HG03432 (cell line): Measurements from ENCODE around the gene PRSS22.

Source experiments
- ATAC-seq: cut with Tn5 transposase; IDR thresholded peaks from one replicate; pipeline ENCODE4 v1.9.1; 2021; ENCODE audit warnings: mild to moderate bottlenecking, moderate library complexity; ENCODE audit not compliant: unreplicated experiment

PRSS22 gene

DNA sequence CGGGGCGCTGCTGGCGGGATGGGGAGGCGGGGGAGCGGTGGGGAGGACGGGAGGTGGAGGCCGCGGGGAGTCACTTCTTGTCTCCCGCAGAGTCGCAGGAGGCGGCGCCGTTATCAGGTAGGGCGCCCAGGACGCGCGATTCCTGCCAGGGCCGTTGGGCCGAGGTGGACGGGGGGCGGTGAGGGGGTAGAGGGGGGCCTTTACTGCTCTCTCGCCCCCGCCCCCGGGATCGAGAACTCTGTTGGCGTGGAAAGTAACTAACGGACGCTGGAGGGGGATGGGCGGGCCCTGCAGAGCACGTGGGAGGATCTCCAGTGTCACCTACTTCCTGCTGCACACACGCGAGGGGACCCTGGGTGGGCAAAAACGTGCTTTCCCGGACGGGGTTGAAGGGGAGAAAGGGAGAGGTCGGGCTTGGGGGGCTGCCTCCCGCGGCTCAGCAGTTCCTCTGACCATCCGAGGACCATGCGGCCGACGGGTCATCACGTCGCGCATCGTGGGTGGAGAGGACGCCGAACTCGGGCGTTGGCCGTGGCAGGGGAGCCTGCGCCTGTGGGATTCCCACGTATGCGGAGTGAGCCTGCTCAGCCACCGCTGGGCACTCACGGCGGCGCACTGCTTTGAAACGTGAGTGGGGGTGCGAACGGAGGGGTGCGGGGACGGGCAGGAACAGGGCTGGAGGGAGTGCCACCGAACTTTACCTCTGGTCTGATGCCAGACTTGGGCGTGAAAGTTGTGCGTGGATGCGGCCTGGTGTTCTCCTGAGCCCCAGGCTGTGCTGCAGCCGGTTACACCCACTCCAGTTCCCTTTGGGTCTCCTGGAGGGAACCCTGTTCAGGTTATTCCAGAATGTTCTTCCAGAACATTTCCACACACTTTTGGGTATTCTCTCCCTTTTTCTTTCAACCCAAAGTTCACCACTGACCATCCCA is 40.4 kb downstream of the PRSS22 start:
- ATAC-seq = no peak

DNA sequence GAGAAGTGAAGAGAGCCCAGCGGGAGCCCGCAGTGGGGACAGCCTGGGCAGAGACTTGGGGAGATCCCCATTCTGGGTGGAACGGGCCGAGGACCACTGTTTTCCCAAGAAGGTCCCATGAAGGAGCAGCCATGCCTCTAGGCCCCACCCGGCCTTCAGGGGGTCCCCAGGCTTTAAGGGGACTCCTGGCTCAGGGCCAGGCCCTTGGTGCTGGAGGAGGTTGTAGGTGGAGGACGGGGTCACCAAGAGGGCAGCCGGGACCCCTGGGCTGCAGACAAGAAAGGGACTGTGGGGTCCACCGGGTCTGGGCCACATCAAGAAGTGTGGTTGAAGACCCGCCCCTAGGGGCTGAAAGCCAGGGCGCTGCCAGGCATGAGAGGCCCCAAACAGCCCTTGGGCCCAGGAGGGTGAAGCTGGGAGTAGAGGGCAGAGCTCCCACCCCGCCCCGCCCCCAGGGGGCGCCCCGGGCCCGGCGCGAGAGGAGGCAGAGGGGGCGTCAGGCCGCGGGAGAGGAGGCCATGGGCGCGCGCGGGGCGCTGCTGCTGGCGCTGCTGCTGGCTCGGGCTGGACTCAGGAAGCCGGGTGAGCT is 41.1 kb downstream of the PRSS22 start, which contains the start of gene PRSS21:
TSS of gene PRSS21 (plus strand) at position 487 of the 589 bp plus-strand sequence. CDS start at position 519, 32 bp downstream.
- no peak for ATAC-seq

DNA sequence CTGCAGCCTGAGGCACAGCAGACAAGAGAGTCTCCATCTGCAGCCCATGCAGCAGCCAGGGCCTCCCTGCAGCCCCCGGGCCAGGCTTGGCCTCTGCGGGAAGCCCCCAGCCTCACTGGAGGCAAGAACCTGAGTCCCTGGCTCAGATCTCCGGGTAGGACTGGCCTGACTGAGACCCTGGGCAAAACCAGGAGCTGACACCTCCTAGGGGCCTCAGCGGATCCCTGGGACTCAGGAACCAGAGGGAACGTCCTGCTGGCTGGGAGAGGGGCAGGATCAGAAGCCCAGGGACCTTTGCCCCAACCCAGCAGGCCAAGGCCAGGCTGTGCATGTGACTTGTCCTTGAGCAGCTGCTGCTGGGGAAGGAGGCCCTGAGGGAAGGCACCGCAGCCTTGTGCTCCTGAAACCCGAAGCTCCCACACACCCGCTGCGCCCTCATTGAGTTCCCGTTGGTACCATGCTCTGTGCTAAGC is 42.6 kb downstream of the PRSS22 start:
- no peak for ATAC-seq

DNA sequence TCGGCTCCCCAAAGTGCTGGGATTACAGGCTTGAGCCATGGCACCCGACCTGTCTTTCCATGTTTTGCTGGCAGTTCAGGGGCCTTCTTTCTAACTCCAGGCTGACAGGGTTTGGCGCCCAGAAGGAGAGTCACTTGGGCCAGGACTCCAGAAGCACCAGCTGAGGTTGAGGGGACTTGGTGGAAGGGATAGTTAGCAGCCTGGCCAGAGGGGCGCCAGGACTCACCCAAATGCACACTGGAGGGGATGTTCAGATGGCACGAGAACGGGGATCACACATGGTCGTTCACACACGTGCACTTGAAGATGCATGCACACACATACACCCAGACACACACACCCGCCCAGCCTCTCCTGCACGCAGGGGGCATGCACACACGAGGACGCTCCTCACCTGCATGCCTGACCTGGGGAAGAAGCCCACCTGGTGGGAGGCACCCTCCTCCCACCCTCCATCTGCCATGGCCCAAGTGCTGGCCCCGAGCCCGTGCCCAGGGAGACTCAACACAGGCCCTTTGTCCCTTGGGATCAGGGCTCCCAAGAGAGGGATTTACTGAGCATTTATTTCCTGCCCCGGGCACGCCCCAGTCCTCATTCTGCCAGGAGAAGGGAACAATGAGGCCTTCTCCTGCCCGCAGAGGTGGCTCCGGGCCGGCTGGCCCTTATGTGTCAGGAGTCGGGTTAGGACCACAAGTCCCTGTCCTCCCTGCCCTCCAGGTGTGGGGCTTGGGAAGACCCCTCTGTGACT is 43.2 kb downstream of the PRSS22 start:
- ATAC-seq = no peak

DNA sequence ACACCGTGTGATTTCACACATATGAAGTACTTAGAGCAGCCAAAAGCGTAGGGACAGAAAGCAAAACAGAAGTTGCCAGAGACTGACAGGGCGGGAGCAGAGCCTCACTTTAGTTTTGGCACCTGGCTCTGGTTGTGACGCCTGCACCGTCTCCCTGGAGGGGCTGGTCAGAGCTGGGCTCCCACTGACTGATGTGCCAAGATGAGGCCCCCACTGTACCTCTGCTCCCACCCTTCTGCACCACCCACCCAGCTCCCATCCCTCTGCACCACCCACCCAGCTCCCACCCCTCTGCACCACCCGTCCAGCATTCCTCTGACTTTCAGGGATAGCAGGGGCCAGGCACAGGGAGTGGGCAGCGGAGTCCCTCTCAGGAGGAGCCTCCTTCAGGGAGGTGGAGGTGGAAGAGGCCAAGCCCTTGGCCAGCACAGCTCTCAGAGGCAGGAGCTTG is 44.2 kb downstream of the PRSS22 start:
- ATAC-seq = no peak

DNA sequence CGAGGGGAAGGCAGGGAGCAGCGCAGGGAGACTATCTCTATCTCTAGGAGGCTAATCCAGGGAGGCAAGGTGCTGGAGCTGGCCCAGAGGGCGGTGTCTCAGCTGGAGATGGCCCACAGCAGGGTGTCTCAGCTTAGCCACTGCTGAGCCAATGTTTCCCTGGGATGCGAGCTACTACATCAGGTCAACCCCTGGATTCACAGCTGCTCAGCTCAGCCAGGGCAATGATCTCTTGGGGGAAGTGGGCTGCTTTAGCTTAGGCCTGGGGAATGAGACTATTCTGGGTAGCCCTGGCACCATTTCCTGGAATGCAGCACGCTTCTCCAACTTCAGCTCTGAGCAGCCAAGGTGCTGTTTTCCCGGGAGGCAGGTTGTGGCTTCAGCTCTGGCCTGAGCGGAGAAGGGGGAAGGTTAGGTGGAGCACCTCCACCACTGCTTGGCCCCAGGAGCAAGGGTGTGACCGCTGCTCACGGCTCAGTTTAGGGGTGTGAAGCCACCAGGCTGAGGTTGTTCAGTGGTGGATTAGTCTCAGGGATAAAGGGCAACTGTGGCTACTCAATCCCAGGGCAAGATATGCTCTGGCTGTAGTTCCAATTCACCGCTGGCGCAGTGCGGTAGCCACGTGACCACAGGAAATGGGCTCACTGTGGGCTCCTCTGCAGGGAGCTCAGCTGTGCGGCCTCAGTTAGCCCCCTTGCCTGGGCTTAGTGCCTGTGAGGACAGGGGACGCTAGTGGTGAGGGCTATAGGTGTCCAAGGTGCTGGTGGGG is 46.1 kb downstream of the PRSS22 start:
- no peak for ATAC-seq

DNA sequence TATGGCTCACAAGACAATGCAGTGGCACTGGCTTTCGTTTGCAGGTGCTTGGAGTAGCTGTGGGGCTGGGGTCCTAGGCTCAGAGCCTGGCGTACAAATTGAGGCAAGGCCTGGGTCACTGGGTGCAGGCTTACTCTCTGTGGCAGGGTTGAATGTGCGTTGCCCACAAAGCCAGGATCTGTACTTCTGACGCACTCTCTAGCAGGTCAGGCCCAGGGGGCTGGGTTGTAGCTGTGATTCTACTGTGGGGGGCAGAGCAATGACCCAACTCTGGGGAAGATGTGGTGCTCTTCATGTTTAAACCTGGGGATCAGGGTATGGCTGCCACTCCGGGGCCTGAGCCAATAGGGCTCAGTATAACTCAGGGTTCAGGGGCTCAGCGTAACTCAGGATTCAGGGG is 47.3 kb downstream of the PRSS22 start:
- no peak for ATAC-seq

DNA sequence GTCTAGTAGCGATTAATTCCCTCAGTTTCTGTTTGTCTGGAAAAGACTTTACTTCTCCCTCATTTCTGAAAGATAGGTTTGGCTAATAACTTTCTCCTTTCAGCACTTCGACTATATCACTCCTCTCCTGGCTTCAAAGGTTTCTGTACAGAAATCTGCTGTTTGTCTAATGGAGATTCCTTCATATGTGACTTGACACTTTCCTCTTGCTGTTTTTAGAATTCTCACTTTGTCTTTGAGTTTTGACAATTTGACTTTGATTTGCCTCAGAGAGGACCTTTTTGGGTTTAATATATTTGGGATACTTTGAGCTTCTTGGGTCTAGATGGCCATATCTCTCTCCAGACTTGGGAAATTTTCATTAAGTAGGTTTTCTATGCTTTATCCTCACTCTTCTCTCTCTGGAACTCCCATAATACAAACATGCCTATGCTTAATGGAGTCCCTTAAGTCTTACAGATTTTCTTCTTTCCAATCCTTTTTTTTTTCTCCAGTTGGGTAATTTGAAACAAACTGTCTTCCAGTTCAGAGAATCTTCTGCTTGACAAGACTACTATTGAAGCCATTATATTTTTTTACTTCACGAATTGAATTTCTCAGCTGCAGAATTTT is 48.7 kb downstream of the PRSS22 start:
- no peak for ATAC-seq

DNA sequence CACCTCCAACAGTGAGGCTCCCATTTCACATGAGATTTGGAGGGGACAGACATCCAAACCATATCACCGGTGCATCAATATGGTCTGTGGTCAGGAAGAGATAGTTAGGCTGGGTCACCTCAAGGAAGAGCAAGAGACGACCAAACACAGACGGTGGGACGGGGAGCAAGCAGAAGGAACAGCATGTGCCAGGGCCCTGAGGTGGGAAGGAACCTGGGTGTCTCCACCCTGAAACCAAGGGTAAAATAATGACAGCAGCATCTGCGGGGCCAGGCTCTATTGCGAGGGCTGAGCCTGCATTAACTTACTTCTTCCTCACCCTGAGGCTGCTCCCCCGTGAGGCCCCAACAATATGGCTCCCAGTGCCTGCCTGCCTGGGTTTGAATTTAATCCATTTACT is 49.8 kb downstream of the PRSS22 start:
- no peak for ATAC-seq

DNA sequence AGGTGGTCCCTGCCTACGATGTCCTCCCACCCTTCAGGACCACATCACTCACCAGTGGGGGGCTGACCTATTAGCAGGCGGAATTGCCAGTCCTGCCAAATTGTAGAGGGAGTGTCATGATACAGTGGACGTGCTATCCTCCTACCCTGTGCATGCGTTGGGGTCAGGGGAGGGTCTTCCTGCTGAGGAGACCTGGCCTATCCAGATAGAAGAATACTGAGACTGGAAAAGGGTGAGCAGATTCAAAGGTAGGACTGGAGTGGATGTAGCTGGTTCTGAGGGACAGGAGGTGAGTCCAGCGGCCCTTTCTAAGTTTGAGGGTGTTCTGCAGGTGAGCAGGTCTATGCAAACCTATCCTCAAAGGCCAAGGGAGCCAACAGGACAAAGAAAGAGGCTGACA is 51.7 kb downstream of the PRSS22 start:
- no peak for ATAC-seq

DNA sequence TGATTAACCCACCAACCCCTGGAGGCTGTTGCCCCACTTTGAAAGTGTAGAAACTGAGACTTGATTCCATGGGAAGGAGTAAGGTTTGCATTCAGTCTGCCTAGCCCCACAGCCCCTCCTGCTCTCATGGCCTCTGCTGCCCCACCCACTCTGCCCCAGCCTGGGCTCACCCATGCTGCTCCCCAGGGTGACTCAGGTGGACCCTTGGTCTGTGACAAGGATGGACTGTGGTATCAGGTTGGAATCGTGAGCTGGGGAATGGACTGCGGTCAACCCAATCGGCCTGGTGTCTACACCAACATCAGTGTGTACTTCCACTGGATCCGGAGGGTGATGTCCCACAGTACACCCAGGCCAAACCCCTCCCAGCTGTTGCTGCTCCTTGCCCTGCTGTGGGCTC is 53.2 kb downstream of the PRSS22 start:
- ATAC-seq = no peak

DNA sequence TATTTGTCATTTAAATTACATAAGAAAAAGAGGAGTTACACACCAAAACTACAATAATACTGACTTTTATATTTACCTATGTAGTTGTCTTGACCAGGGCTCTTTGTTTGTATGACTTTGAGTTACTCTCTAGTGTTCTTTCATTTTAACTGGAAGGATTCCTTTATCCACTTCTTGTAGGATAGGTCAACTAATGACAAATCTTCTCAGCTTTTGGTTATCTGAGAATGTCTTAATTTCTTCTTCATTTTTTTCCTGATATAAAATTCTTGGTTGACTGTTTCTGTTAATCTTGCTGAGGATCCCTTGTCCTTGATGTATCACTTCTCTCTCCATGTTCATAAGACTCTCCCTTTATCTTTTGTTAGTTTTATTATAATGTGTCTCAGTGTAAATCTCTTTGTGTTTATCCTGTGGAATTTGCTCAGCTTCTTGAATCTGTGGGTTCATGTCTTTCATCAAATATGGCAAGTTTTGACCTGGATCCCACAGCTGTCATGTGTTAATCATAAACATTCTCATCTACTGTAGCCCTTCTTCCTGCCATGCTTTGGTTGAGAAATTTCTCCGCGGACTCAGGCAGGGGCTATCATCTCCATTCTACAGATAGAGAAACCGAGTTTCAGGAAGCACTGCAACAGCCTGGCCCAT is 54.3 kb downstream of the PRSS22 start:
- no peak for ATAC-seq
